Raji (cell line): ENCODE data around the gene TBRG4.

Experiments used
- POLR2A ChIP-seq: IDR thresholded peaks from 2 replicates; pipeline ENCODE4 v1.6.1; 2011; ENCODE audit warnings: low read depth, low read length, control low read depth; ENCODE audit not compliant: insufficient read depth

The TBRG4 gene

DNA sequence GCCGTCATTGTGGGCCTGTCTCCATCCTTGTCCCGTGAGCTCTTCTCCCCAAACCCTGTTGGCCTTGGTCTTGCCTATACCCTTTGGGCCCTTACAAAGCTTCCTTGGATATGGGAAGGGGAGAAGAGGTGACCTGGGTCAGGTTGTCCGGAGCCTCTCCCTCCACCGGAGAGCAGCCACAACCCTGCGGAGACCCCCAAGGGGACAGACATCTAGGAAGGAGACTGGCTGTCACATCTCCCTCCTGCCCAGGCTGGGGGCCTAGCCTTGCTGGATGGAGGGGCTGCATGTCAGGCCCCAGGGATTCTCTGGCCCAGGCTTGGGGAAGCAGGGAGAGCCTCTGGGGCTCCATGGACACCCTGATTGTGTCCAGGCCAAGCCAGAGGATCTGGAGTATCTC, 34.6 kb downstream of the TBRG4 start:
- no peak for TF ChIP-seq POLR2A

GRCh38 chr7:45075871-45076796, 35.4 kb downstream of the TBRG4 start:
- TF ChIP-seq POLR2A, result no peak

DNA sequence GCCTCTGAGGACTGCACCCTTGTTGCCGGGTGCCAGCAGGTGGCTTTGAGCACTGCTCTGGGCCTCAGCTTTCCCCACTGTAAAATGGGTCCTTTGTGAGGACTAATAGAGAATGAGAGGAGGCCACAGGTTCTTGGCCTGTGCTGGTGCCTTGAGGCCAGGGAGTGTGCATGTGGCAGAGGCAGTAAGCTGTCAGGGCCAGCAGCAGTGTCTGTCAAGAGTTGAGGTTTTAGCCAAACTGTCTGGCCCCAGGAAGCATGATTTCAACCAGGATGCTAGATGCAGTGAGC, 36.2 kb downstream of the TBRG4 start:
- TF ChIP-seq POLR2A, result no peak

GRCh38 chr7:45074528-45075354, 36.8 kb downstream of the TBRG4 start:
- TF ChIP-seq POLR2A, result no peak

DNA sequence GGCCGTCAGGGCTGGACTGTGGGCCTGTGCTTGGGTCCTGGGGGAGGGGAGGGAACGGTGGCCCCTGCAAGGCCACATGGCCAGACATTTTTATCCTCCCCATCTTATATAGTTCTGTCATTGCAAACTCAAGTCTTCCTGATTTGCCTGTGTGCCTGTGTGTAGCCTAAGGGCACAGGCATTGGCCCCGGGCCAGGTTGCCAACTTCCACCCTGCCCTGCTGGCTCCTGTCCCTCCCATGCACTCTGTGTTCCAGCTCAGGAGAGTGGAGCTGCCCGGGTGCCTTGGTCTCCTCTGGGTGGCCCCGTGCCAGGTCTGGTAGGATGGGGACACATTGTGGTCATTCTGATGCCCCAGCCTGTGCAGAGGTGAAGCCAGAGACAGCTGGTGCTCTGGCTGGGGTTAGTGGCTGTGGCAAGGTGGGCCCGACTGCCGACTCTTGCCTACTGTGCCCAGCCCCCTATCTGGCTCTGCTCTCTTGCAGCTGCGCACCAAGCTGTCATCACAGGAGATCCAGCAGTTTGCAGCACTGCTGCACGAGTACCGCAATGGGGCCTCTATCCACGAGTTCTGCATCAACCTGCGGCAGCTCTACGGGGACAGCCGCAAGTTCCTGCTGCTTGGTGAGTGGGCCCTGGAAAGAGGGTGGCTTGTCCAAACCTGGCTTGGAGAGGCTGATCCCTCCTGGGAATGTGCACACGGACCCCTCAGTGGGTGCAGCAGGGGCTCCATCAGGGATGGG, 37.5 kb downstream of the TBRG4 start:
- TF ChIP-seq POLR2A, result no peak

- TF ChIP-seq POLR2A, result no peak
Observed at GRCh38 chr7:45073031-45073785, 38.3 kb downstream of the TBRG4 start.

- TF ChIP-seq POLR2A, result no peak
Observed at GRCh38 chr7:45072131-45073030, 39.1 kb downstream of the TBRG4 start.

DNA sequence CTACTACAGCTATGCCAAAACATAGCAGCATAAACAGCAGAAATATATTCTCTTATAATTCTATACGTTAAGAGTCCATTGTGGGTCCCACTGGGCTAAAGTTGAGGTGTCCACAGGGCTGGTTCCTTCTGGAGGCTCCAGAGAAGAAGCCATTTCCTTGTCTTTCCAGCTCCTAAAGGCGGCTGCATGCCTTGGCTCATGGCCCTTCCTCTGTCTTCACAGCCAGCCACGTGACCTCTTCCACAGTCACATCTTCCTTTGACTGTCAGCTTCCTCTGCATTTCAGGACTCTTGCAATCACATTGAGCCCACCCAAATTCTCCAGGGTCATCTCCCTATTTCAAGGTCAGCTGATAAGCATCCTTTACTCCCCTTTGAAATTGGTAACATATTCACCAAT, 40.0 kb downstream of the TBRG4 start:
- TF ChIP-seq POLR2A, result no peak

GRCh38 chr7:45070254-45070642, 41.2 kb downstream of the TBRG4 start:
- no peak for TF ChIP-seq POLR2A

- TF ChIP-seq POLR2A, result no peak
Observed at GRCh38 chr7:45069444-45070253, 41.8 kb downstream of the TBRG4 start.

DNA sequence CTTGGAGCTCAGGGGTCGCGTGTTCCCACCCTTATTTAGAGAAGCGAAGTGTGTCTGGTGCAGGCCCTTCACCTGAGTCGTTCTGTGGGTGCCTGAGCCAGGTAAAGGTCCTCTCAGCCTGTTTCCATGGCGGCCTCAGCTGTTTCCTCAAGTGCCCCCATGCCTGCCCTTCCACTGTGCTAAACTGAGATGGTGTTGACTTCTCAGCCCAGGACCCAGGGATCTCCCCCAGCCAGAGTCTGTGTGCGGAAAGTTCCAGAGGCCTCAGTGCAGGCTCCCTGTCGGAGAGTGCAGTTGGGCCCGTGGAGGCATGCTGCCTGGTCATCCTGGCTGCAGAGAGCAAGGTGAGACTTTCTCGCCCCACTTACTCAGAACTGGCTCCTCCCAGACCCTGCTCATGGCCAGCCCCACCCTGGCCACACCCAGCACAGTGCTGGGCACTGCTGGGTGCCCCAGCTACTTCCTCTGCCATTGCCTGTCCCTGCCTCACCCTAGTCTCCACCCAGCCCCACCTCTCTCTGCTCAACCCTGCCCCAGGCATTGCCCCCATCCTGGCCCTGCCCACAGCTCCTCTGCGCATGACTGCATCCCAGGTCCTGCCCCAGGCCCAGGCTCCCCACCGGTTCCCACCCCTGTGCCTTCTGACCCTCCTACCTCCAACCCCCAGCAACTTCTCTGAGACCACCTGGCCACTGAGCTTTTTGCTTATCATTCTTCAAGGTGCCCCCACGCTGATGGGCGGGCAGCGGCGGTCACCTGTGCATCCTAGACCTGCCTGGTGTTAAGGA, 43.1 kb downstream of the TBRG4 start:
- no peak for TF ChIP-seq POLR2A

- no peak for TF ChIP-seq POLR2A
Observed at GRCh38 chr7:45067582-45067981, 43.9 kb downstream of the TBRG4 start.
